Measurements from ENCODE around the gene EOMES. TPM values are rescaled to one million over a fixed set of nuclear protein-coding genes. Genes with fewer than 3 reads are reported as not detected.

EOMES gene
- total RNA-seq, 4 donors from 2014 or later: 0.22 to 0.68 (median 0.65) TPM; not detected in 1

GRCh38 chr3:27740854-27741253 lies 18.7 kb upstream of the EOMES start:
- TF ChIP-seq CTCF (IDR thresholded peaks at IDR 0.05; ENCODE audit: low read depth): no peak

GRCh38 chr3:27737091-27737490 lies 15.0 kb upstream of the EOMES start:
- TF ChIP-seq CTCF (IDR thresholded peaks at IDR 0.05; ENCODE audit: low read depth): no peak

- no peak for TF ChIP-seq CTCF (IDR thresholded peaks at IDR 0.05; ENCODE audit: low read depth)
Measured at GRCh38 chr3:27730774-27731659, 8.9 kb upstream of the EOMES start.

GRCh38 chr3:27729748-27730611 lies 7.9 kb upstream of the EOMES start:
- TF ChIP-seq CTCF (IDR thresholded peaks at IDR 0.05; ENCODE audit: low read depth): no peak

- no peak for TF ChIP-seq CTCF (IDR thresholded peaks at IDR 0.05; ENCODE audit: low read depth)
Measured at GRCh38 chr3:27729325-27729724, 7.2 kb upstream of the EOMES start.

- no peak for TF ChIP-seq CTCF (IDR thresholded peaks at IDR 0.05; ENCODE audit: low read depth)
Measured at GRCh38 chr3:27728195-27729087, 6.3 kb upstream of the EOMES start.

Data from subcutaneous adipose tissue (tissue), 4 donors.